Spleen (tissue), 7 donors: ENCODE measurements around the gene PLA2G4B.

Experiments
- POLR2A ChIP-seq, 3 donors: fragments of 450-650 bp; IDR thresholded peaks; one replicate each; pipeline ENCODE4 v1.5.1; 2017; ENCODE audit warnings: antibody characterized with exemption in 3 of 3, mild to moderate bottlenecking in 1 of 3
- POLR2AphosphoS5 ChIP-seq, 3 donors: sonication (generic); formaldehyde crosslinking; IDR thresholded peaks; one replicate each; pipeline ENCODE4 v1.5.1; 2017; ENCODE audit warnings: antibody characterized with exemption in 3 of 3
- TF ChIP-seq, protein P1 (sequence below), 11 experiments: fragments of 200-600 bp in 7 of 11; fragments of 450-650 bp in 4 of 11; sonication (generic) in 4 of 11; IDR thresholded peaks in 8 of 11; conservative IDR thresholded peaks in 3 of 11; 1 replicate in 7 of 11; 2 replicates in 4 of 11; pipeline versions ENCODE4 v1.4.0 to v1.8.0; 2016 to 2021; ENCODE audit warnings: antibody characterized with exemption in 11 of 11, inconsistent platforms in 4 of 11, mild to moderate bottlenecking in 1 of 11
- donor health status: DM: no; HTN: no; CAD: no; lungs with moderate emphysema.
- donor health status: DM: no; HTN: no; CAD: no.
- donor health status: DM: no; HTN: no; CAD: no.

DNA sequence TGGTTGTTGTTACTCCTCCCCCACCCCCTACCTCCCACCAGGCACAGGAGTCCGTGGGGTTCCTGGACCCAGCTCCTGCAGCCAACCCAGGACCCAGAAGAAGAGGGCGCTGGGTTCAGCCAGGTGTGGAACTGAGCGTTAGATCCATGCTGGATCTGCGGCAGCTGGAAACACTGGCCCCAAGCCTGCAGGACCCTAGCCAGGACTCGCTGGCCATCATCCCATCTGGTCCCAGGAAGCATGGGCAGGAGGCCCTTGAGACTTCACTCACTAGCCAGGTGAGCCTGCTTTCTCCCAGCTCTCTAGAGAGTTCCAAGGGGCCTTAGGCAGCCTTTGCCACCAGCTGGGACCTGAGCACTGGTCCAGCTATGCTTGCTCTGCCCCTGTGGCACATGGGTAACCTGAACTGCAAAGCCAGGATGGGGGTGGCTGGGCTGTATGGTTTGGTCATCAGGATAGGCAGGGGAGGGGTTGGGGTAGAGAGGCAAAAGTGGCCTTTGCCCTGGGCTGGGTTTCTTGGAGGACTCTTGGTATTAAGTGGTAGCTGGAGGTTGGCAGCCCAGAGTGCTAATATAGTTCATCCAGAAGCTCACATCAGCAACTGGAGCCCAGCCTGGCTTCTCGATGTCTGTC lies 17.7 kb upstream of the PLA2G4B start:
- TF ChIP-seq POLR2A (IDR thresholded peaks at IDR 0.05) (no peak), POLR2AphosphoS5 (IDR thresholded peaks at IDR 0.05) (no peak)
- TF ChIP-seq, protein P1, sequence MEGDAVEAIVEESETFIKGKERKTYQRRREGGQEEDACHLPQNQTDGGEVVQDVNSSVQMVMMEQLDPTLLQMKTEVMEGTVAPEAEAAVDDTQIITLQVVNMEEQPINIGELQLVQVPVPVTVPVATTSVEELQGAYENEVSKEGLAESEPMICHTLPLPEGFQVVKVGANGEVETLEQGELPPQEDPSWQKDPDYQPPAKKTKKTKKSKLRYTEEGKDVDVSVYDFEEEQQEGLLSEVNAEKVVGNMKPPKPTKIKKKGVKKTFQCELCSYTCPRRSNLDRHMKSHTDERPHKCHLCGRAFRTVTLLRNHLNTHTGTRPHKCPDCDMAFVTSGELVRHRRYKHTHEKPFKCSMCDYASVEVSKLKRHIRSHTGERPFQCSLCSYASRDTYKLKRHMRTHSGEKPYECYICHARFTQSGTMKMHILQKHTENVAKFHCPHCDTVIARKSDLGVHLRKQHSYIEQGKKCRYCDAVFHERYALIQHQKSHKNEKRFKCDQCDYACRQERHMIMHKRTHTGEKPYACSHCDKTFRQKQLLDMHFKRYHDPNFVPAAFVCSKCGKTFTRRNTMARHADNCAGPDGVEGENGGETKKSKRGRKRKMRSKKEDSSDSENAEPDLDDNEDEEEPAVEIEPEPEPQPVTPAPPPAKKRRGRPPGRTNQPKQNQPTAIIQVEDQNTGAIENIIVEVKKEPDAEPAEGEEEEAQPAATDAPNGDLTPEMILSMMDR (IDR thresholded peaks at IDR 0.05 in 8 of 11, conservative IDR thresholded peaks at IDR 0.05 in 3 of 11) = no peak
